Measurements from ENCODE around the gene ITGA11. TPM values are rescaled to one million over a fixed set of nuclear protein-coding genes. Genes with fewer than 3 reads are reported as not detected.

Gene ITGA11
- total RNA-seq, 2 donors from 2014 or later: 12.6 to 35.4 TPM

- Histone ChIP-seq H3K36me3 (peaks cover 4% of the 10 kb centered on the region), H3K4me3 (peak overlapping the region; percentile 20 to 25), H3K4me1 (peaks cover 0 to 57% of the 10 kb centered on the region in 2 donors), H3K27ac (peak overlapping the region; percentile 40 to 59), H3K9me3 (no peaks in the 10 kb centered on the region), H3K27me3 (no peaks in the 10 kb centered on the region)
- peak; percentile 55 for DNase-seq (ENCODE audit: low spot score)
- TF ChIP-seq CTCF (IDR thresholded peaks at IDR 0.05): no peak
Observed at GRCh38 chr15:68299436-68299835, 132.5 kb downstream of the ITGA11 start.

GRCh38 chr15:68298882-68299381 is 133.0 kb downstream of the ITGA11 start:
- Histone ChIP-seq H3K27me3 (no peaks in the 10 kb centered on the region), H3K9me3 (no peaks in the 10 kb centered on the region), H3K36me3 (peaks cover 4% of the 10 kb centered on the region), H3K4me1 (peaks cover 0 to 57% of the 10 kb centered on the region in 2 donors), H3K4me3 (peak overlapping the region; percentile 20 to 25), H3K27ac (peak overlapping the region; percentile 40 to 59)
- DNase-seq (ENCODE audit: low spot score): peak; percentile 57
- no peak for TF ChIP-seq CTCF (IDR thresholded peaks at IDR 0.05)

GRCh38 chr15:68298336-68298735 is 133.6 kb downstream of the ITGA11 start:
- Histone ChIP-seq H3K4me3 (no peak overlapping the region), H3K27ac (peak overlapping the region in 1 of 2 donors; percentile 59), H3K9me3 (no peaks in the 10 kb centered on the region), H3K27me3 (no peaks in the 10 kb centered on the region), H3K36me3 (peaks cover 4% of the 10 kb centered on the region), H3K4me1 (peaks cover 0 to 53% of the 10 kb centered on the region in 2 donors)
- peak; percentile 51 for DNase-seq (ENCODE audit: low spot score)
- TF ChIP-seq CTCF (IDR thresholded peaks at IDR 0.05): no peak

GRCh38 chr15:68295014-68295805 is 136.8 kb downstream of the ITGA11 start:
- peaks cover 24% of the 10 kb centered on the region for H3K36me3 ChIP-seq
- no peak for TF ChIP-seq CTCF (IDR thresholded peaks at IDR 0.05)
- peak overlapping the region in 1 of 2 donors; percentile 13 for H3K27ac ChIP-seq
- peaks cover 0 to 69% of the 10 kb centered on the region in 2 donors for H3K4me1 ChIP-seq
- H3K9me3 ChIP-seq: no peaks in the 10 kb centered on the region
- H3K27me3 ChIP-seq: no peaks in the 10 kb centered on the region
- H3K4me3 ChIP-seq: no peak overlapping the region
- no peak for DNase-seq (ENCODE audit: low spot score)

- TF ChIP-seq CTCF (IDR thresholded peaks at IDR 0.05): no peak
- Histone ChIP-seq H3K27me3 (no peaks in the 10 kb centered on the region), H3K4me3 (no peak overlapping the region), H3K4me1 (peaks cover 0 to 57% of the 10 kb centered on the region in 2 donors), H3K36me3 (peaks cover 31% of the 10 kb centered on the region), H3K27ac (no peak overlapping the region), H3K9me3 (no peaks in the 10 kb centered on the region)
- no peak for DNase-seq (ENCODE audit: low spot score)
Observed at GRCh38 chr15:68292967-68293366, 139.0 kb downstream of the ITGA11 start.

All from right atrium auricular region (tissue), 2 donors.